Tibial nerve (tissue), 4 donors: Measurements from ENCODE around the gene RAB3B. TPM values are rescaled to one million over a fixed set of nuclear protein-coding genes. Genes with fewer than 3 reads are reported as not detected.

ENCODE experiments used
- DNase-seq, 2 donors: peaks; one replicate each; pipeline ENCODE4 v3.0.0-alpha.2; 2019; ENCODE audit warnings: low spot score in 2 of 2
- H3K27ac ChIP-seq, 4 donors: fragments of 200-600 bp; sonication (generic) in 3 of 4; one replicate each; pipeline ENCODE4 v1.5.1; 2017 to 2019; ENCODE audit warnings: mild to moderate bottlenecking in 1 of 4
- H3K27me3 ChIP-seq, 2 donors: fragments of 200-600 bp; sonication (generic) in 1 of 2; one replicate each; pipeline versions ENCODE4 v1.5.1 to v1.6.0; 2017 to 2019
- H3K36me3 ChIP-seq, 3 donors: fragments of 200-600 bp; sonication (generic); one replicate each; pipeline ENCODE4 v1.5.1; 2018 to 2019
- H3K4me1 ChIP-seq, 4 donors: fragments of 200-600 bp; sonication (generic) in 3 of 4; one replicate each; pipeline ENCODE4 v1.5.1; 2017 to 2019
- H3K4me3 ChIP-seq, 4 donors: fragments of 200-600 bp; sonication (generic) in 3 of 4; one replicate each; pipeline ENCODE4 v1.5.1; 2017 to 2019; ENCODE audit warnings: mild to moderate bottlenecking in 1 of 4, moderate library complexity in 1 of 4
- H3K9me3 ChIP-seq, 4 donors: fragments of 200-600 bp; sonication (generic) in 3 of 4; one replicate each; pipeline ENCODE4 v1.5.1; 2017 to 2019
- CTCF ChIP-seq, 5 experiments: fragments of 200-600 bp in 3 of 5; fragments of 450-650 bp in 2 of 5; sonication (generic) in 3 of 5; IDR thresholded peaks; one replicate each; pipeline ENCODE4 v1.5.1; 2016 to 2019; ENCODE audit warnings: antibody characterized with exemption in 5 of 5, mild to moderate bottlenecking in 3 of 5, moderate library complexity in 2 of 5
- EP300 ChIP-seq, 2 donors: sonication (generic); formaldehyde crosslinking; IDR thresholded peaks; one replicate each; pipeline ENCODE4 v1.6.1; 2017; ENCODE audit warnings: antibody characterized with exemption in 2 of 2, mild to moderate bottlenecking in 1 of 2
- POLR2A ChIP-seq, 2 donors: fragments of 450-650 bp; IDR thresholded peaks; one replicate each; pipeline ENCODE4 v1.6.1; 2017; ENCODE audit warnings: antibody characterized with exemption in 2 of 2, mild to moderate bottlenecking in 2 of 2, moderate library complexity in 2 of 2
- WGBS, 2 donors: methylation state at CpG; one replicate each; pipeline ENCODE4 v1.1.5; 2018; 5-methylcytosine and 5-hydroxymethylcytosine counted together
- total RNA-seq, 4 donors: library from RNA; depleted of rRNA; stranded (reverse); fragments of >200 nt; gene quantifications; one replicate each; pipeline ENCODE4 v1.1.0, GENCODE V29; 2016

The RAB3B gene
- total RNA-seq, 4 donors from 2014 or later = under 0.01 to 0.39 TPM; not detected in 2

GRCh38 chr1:51920130-51920529, 70.4 kb downstream of the RAB3B start:
- 67 to 73% methylated on average over 5 of the region's 5 CpGs for WGBS, 2 donors
- TF ChIP-seq CTCF (IDR thresholded peaks at IDR 0.05) = no peak
- no peaks in the 10 kb centered on the region for H3K36me3 ChIP-seq
- H3K9me3 ChIP-seq = no peaks in the 10 kb centered on the region
- no peak overlapping the region for H3K4me3 ChIP-seq
- peaks cover 0 to 7% of the 10 kb centered on the region in 2 donors for H3K27me3 ChIP-seq
- no peak for DNase-seq
- H3K4me1 ChIP-seq = no peaks in the 10 kb centered on the region
- H3K27ac ChIP-seq = no peak overlapping the region

GRCh38 chr1:51919684-51920083, 70.8 kb downstream of the RAB3B start:
- TF ChIP-seq CTCF (IDR thresholded peaks at IDR 0.05) (no peak), POLR2A (IDR thresholded peaks at IDR 0.05) (no peak), EP300 (IDR thresholded peaks at IDR 0.05) (no peak)
- DNase-seq = no peak
- Histone ChIP-seq H3K4me3 (no peak overlapping the region), H3K4me1 (no peaks in the 10 kb centered on the region), H3K9me3 (no peaks in the 10 kb centered on the region), H3K27me3 (peaks cover 0 to 4% of the 10 kb centered on the region in 2 donors), H3K27ac (no peak overlapping the region), H3K36me3 (no peaks in the 10 kb centered on the region)
- WGBS, 2 donors = 47 to 58% methylated on average over 10 of the region's 10 CpGs

- Histone ChIP-seq H3K4me3 (no peak overlapping the region), H3K36me3 (no peaks in the 10 kb centered on the region), H3K27me3 (peaks cover 0 to 3% of the 10 kb centered on the region in 2 donors), H3K27ac (no peak overlapping the region), H3K9me3 (no peaks in the 10 kb centered on the region), H3K4me1 (no peaks in the 10 kb centered on the region)
- no peak for DNase-seq
- TF ChIP-seq CTCF (IDR thresholded peaks at IDR 0.05) (no peak), POLR2A (IDR thresholded peaks at IDR 0.05) (no peak), EP300 (IDR thresholded peaks at IDR 0.05) (no peak)
- 82 to 84% methylated on average over 5 of the region's 5 CpGs for WGBS, 2 donors
Observed at GRCh38 chr1:51916587-51917405, 73.7 kb downstream of the RAB3B start.

- Histone ChIP-seq H3K36me3 (no peaks in the 10 kb centered on the region), H3K27ac (no peak overlapping the region), H3K9me3 (no peaks in the 10 kb centered on the region), H3K4me1 (no peaks in the 10 kb centered on the region), H3K27me3 (peaks cover 0 to 8% of the 10 kb centered on the region in 2 donors), H3K4me3 (no peak overlapping the region)
- DNase-seq = no peak
- WGBS, 2 donors = 73 to 84% methylated on average over 3 of the region's 3 CpGs
- TF ChIP-seq POLR2A (IDR thresholded peaks at IDR 0.05) = no peak
- TF ChIP-seq CTCF (IDR thresholded peaks at IDR 0.05) = no peak
- no peak for TF ChIP-seq EP300 (IDR thresholded peaks at IDR 0.05)
Observed at GRCh38 chr1:51915951-51916350, 74.5 kb downstream of the RAB3B start.

- H3K27me3 ChIP-seq = peaks cover 0 to 22% of the 10 kb centered on the region in 2 donors
- no peak for TF ChIP-seq POLR2A (IDR thresholded peaks at IDR 0.05)
- TF ChIP-seq CTCF (IDR thresholded peaks at IDR 0.05) = no peak
- no peak for TF ChIP-seq EP300 (IDR thresholded peaks at IDR 0.05)
- no peaks in the 10 kb centered on the region for H3K9me3 ChIP-seq
- H3K36me3 ChIP-seq = no peaks in the 10 kb centered on the region
- no peak overlapping the region for H3K27ac ChIP-seq
- DNase-seq = no peak
- H3K4me1 ChIP-seq = no peaks in the 10 kb centered on the region
- H3K4me3 ChIP-seq = no peak overlapping the region
- 48 to 51% methylated on average over 7 of the region's 7 CpGs for WGBS, 2 donors
Observed at GRCh38 chr1:51912881-51913280, 77.6 kb downstream of the RAB3B start.
